Embryonic facial prominence (tissue), 1 donor: Measurements from ENCODE around the gene ASGR2.

Source experiments
- DNase-seq: peaks from one replicate; pipeline ENCODE4 v3.0.0-alpha.2; 2016; ENCODE audit errors: extremely low spot score

Gene ASGR2

DNA sequence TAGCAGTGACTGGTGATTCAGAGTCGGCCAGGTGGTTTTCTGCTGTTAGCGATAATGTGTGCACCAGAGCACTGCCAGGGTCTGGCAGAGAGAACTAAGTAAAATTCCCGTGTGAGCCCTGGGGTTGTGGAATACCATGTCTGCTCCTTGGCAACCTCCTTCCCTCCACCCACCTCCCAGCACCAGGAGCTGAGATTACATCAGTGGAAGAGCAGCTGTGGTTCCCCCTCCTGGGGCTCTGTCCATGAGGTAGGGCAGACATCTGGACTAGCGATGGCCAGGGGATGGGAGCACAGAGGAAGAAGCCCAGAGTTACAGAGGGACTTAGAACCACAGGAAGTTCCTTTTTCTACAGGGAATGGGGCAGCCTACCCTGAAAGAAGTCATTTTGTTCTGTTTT lies 50.4 kb downstream of the ASGR2 start:
- DNase-seq = no peak

DNA sequence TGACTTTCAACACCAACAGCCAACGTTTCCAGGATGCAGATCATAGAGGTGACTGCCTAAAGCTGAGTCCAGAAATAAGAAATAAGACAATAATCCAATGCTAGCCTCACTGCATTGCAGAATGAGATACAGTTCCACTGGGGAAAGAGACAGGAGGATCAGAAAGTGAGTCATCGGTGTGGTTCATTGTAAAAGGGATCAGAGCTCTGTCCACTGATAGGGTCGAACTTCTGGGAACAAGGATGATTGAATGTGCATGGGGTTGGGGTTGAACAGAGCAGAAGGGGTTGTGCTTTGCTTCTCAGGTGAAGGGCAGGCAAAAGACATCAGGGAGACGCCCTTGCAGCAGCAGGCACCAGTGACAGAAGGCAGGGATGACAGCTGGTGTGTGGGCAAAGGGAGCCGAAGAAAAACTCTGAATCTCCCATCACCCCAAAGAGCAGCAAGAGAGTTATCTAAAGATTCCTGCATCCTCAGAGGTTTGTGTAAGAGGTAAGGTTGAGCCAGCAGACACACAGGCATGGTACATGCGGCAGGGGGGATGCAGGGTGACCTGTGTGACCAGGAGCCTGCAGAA lies 51.0 kb downstream of the ASGR2 start:
- no peak for DNase-seq

DNA sequence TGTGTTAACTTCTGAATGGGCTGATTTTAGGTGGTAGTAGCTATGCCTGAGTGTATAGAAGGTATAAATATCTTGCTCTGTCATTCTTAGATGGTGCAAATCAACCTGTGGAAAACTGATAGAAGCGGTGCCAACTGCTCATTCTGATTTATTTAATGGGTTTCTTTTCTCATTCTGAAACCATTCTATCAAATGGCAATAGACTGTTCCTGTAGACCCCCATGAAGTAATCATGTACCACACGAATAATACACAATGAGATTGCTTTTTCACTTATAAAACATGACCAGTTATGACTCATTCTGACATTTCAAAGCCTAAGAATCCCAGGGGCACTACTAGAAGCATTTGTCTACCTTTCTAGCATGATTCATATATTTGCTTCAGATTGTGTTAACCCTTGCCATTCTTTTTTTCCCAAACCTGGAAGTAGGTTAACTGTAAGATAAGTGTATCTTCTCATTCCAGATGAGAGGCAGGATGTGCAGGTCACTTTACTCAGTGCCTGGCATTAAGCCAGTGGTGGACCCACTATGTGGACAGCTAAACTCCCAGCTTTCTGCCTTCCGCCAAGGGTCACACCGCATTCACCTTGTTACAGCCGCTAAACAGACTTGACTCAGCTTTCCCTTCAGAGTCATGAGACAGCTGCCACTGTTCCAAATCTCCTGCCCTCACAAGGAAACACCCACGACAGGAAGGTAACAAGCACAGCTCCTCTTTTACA lies 54.3 kb downstream of the ASGR2 start:
- DNase-seq = no peak

DNA sequence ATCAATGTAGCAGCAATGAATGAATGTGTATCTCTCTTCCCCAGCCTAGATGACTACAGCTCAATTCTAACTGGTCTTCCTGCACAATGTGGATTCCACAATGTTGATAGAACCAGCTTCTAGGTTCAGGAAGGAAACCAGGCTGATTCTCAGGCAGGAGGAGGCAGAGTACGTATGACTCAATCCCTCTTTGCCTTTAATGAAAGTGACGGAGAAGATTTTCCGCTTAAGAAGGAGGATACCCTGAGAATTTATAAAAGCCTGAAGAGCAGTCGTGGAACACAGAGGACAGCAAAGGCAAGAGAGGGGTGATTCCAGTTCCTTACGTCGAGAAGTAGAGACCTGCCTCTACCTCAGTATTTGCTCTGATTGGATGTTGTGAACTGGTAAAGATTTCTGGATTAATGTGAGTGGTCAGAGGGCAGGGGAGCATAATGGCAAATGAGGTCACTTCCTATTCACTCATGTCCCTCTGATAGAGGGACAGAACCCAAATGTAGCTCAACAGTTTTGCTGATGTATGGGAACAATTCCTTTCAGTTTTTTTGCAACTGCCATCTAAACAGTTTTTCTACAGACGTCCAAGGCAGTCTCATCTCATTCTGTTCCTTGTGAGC lies 55.7 kb downstream of the ASGR2 start:
- no peak for DNase-seq

DNA sequence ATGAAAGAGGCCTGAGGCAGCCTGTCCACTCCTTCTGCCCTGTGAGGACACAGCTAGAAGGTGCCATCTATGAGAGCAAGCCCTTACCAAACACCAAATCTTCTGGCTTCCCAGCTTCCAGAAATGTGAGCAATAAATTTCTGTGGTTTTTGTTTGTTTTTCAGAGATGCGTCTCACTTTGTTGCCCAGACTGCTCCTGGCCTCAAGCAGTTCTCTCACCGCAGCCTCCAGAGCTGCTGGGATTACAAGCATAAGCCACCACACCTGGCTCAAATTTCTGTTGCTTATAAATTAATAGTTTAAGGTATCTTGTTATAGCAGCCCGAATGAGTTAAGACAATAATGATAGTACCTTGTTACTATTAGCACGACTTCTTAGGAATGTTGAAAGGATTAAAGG lies 58.2 kb downstream of the ASGR2 start:
- no peak for DNase-seq
